Measurements from ENCODE around the gene SLC16A6. TPM values are rescaled to one million over a fixed set of nuclear protein-coding genes. Genes with fewer than 3 reads are reported as not detected.
"Not testable (repeated sequence)": the region's sequence is repeated elsewhere in the genome, so short reads cannot be mapped to it uniquely, and the experiment has no call there.

Gene SLC16A6
- total RNA-seq, 1 donor from 2014 or later, result 0.08 TPM

DNA sequence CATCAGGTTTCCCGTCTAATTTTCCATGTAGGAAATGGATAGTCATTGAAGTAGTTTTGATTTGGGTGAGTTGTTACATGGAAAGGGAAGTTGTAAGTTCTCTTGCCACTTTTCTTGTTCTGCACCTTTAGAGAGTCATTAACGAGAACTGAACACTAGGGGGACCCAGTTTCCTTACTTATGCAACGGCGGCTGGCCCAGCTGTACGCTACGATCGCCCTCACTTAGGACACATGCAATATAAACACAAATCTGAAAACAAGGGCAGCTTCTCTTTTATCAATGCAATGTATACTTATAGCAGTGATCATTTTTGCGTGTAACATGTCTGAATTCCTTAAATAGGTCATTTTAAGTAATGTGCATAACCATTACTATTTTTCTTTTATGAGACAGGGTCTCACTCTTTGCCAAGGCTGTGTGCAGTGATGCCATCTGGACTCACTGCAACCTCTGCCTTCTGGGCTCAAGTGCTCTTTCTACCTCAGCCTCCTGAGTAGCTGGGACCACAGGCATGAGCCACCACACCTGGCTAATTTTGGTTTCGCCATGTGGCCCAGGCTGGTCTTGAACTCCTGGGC is 27.7 kb downstream of the SLC16A6 start:
- H3K4me1 ChIP-seq, result peaks cover 29% of the 10 kb centered on the region
- not testable (repeated sequence) for H3K4me3 ChIP-seq; DNase-seq; H3K9me3 ChIP-seq (replicated peaks); H3K36me3 ChIP-seq; H3K27me3 ChIP-seq (ENCODE audit: low read depth)
- peak; percentile 75 for TF ChIP-seq CTCF (IDR thresholded peaks at IDR 0.05; ENCODE audit: borderline replicate concordance)
- H3K27ac ChIP-seq (replicated peaks), result peak overlapping the region; percentile 58
- intact Hi-C loops (cut with micrococcal nuclease), result loop anchor here (10.0 kb wide), 1 partner anchor 172 kb away; no protein-coding TSS in a partner anchor

- Histone ChIP-seq H3K27ac (replicated peaks) (peak overlapping the region; percentile 58), H3K4me1 (peaks cover 29% of the 10 kb centered on the region)
- not testable (repeated sequence) for H3K4me3 ChIP-seq; H3K9me3 ChIP-seq (replicated peaks); H3K36me3 ChIP-seq; DNase-seq; H3K27me3 ChIP-seq (ENCODE audit: low read depth)
- intact Hi-C loops (cut with micrococcal nuclease), result loop anchor here (10.0 kb wide), 1 partner anchor 172 kb away; no protein-coding TSS in a partner anchor
These were observed 28.5 kb downstream of the SLC16A6 start for GRCh38 chr17:68262467-68262866.

- no peak for DNase-seq
- intact Hi-C loops (cut with micrococcal nuclease), result loop anchor here (10.0 kb wide), 1 partner anchor 175 kb away; no protein-coding TSS in a partner anchor
- Histone ChIP-seq H3K27ac (replicated peaks) (peak overlapping the region; percentile 83), H3K27me3 (ENCODE audit: low read depth) (no peaks in the 10 kb centered on the region), H3K9me3 (replicated peaks) (no peaks in the 10 kb centered on the region), H3K36me3 (peaks cover 22% of the 10 kb centered on the region), H3K4me1 (peaks cover 29% of the 10 kb centered on the region), H3K4me3 (no peak overlapping the region)
- no peak for TF ChIP-seq CTCF (IDR thresholded peaks at IDR 0.05; ENCODE audit: borderline replicate concordance)
These were observed 30.7 kb downstream of the SLC16A6 start for GRCh38 chr17:68260051-68260762.

- peaks cover 29% of the 10 kb centered on the region for H3K4me1 ChIP-seq
- peak overlapping the region; percentile 51 for H3K4me3 ChIP-seq
- intact Hi-C loops (cut with micrococcal nuclease); DNase-seq; H3K9me3 ChIP-seq (replicated peaks); H3K27me3 ChIP-seq (ENCODE audit: low read depth): not testable (repeated sequence)
- H3K36me3 ChIP-seq, result peaks cover 28% of the 10 kb centered on the region
- H3K27ac ChIP-seq (replicated peaks), result peak overlapping the region; percentile 83
These were observed 31.3 kb downstream of the SLC16A6 start for GRCh38 chr17:68259648-68259951.

DNA sequence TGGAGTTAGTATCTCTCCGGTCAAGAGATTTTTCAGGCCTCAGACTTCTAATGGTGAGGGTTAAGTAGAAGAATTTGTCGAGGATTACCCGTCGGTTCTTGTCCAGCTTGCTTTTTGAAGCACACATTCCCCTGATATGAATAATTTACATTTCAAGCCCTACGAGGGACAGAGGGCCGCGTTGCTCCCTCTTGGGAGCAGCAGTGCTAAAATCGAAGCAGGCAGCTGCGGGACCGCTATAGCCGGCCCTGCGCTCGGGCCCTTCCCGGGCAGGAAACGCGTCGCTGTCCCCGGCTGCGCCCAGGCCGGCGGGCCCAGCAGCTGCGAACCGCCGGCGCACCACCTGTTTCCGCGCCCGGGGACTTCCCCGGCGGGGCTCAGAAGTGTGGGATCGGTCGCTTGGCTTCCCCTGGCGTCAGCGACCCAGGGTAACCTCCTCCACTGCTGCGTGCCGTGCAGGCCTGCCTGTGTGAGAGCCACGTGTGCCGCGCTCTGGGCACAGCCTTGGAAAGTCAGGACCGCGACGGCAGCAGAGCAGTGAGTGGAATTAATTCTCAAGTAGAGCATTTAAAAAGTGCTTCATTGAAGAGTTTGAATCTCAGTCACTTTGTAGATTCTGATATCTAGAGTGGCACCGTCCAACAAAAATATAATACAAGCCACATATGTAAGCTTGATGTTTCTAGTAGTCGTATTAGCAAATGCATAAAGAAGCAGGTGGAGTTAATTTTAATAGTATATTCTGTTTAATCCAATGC is 31.9 kb downstream of the SLC16A6 start:
- Histone ChIP-seq H3K27ac (replicated peaks) (peak overlapping the region; percentile 83), H3K4me1 (peaks cover 29% of the 10 kb centered on the region), H3K4me3 (peak overlapping the region; percentile 51), H3K36me3 (peaks cover 34% of the 10 kb centered on the region)
- H3K9me3 ChIP-seq (replicated peaks); H3K27me3 ChIP-seq (ENCODE audit: low read depth); intact Hi-C loops (cut with micrococcal nuclease): not testable (repeated sequence)
- peak; percentile 59 for DNase-seq

DNA sequence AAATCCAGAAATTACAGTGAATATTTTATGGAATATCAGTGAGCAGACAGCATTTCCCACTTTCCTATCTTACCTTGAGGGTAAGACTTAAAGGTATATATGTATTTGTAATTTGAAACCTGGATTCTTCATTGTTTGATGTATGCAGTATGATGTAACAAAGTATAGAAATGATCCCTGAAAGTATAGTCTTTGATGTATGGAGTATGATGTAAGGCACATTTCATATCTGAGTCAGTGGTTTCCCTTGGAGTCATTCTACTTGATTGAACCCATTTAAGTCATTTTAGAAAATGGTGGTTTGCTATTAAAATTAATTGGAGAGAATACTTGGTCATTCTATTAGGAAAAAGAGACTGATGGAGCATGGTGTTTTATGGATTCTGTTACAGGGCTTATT is 33.0 kb downstream of the SLC16A6 start:
- no peak for DNase-seq
- Histone ChIP-seq H3K27ac (replicated peaks) (no peak overlapping the region), H3K36me3 (peaks cover 42% of the 10 kb centered on the region), H3K27me3 (ENCODE audit: low read depth) (no peaks in the 10 kb centered on the region), H3K4me1 (peaks cover 25% of the 10 kb centered on the region), H3K9me3 (replicated peaks) (no peaks in the 10 kb centered on the region), H3K4me3 (no peak overlapping the region)
- no peak for TF ChIP-seq CTCF (IDR thresholded peaks at IDR 0.05; ENCODE audit: borderline replicate concordance)
- intact Hi-C loops (cut with micrococcal nuclease), result no loop called here

- DNase-seq; H3K27me3 ChIP-seq (ENCODE audit: low read depth); intact Hi-C loops (cut with micrococcal nuclease); H3K4me3 ChIP-seq; H3K27ac ChIP-seq (replicated peaks); H3K9me3 ChIP-seq (replicated peaks): not testable (repeated sequence)
- H3K4me1 ChIP-seq, result peaks cover 16% of the 10 kb centered on the region
- peaks cover 53% of the 10 kb centered on the region for H3K36me3 ChIP-seq
These were observed 34.2 kb downstream of the SLC16A6 start for GRCh38 chr17:68256701-68257100.
